Stimulated activated naive B cell treated with anti-CD40 and anti-IgM and Interleukin-4, amounts not matched to agents 10 μg/mL and 1 μg/mL and 100 μg/mL, for 72 hours (primary cell): Measurements from ENCODE around the gene PAPPA.

Source experiments
- ATAC-seq, 2 donors: fragments of 150-1000 bp; cut with Tn5 transposase; replicated peaks; 2 replicates each; pipeline ENCODE4 v1.10.0; 2021; ENCODE audit warnings: moderate library complexity in 1 of 2
- DNase-seq: peaks from one replicate; pipeline ENCODE4 v3.0.0; 2021
- H3K27ac Mint-ChIP-seq: one replicate; pipeline ENCODE4 v1.8.0; 2022; ENCODE audit warnings: mild to moderate bottlenecking, mixed read lengths
- H3K27me3 Mint-ChIP-seq, 2 donors: one replicate each; pipeline ENCODE4 v1.8.0; 2022; ENCODE audit warnings: mixed read lengths in 2 of 2
- H3K36me3 Mint-ChIP-seq, 2 donors: one replicate each; pipeline ENCODE4 v1.8.0; 2022; ENCODE audit warnings: mixed read lengths in 2 of 2, mild to moderate bottlenecking in 1 of 2
- H3K4me1 Mint-ChIP-seq, 2 donors: one replicate each; pipeline ENCODE4 v1.8.0; 2022; ENCODE audit warnings: mixed read lengths in 2 of 2, mild to moderate bottlenecking in 1 of 2
- H3K4me3 Mint-ChIP-seq, 2 donors: one replicate each; pipeline ENCODE4 v1.8.0; 2022; ENCODE audit warnings: mild to moderate bottlenecking in 2 of 2, mixed read lengths in 2 of 2, moderate library complexity in 1 of 2
- H3K9me3 Mint-ChIP-seq, 2 donors: one replicate each; pipeline ENCODE4 v1.8.0; 2022; ENCODE audit warnings: mixed read lengths in 2 of 2, mild to moderate bottlenecking in 1 of 2

PAPPA gene

GRCh38 chr9:116414374-116414773, 260.8 kb downstream of the PAPPA start:
- Mint-ChIP-seq H3K36me3 (no peaks in the 10 kb centered on the region), H3K27ac (no peak overlapping the region), H3K27me3 (no peaks in the 10 kb centered on the region), H3K4me3 (no peak overlapping the region), H3K9me3 (no peaks in the 10 kb centered on the region), H3K4me1 (peaks cover 0 to 2% of the 10 kb centered on the region in 2 donors)
- DNase-seq: no peak
- ATAC-seq: no peak

DNA sequence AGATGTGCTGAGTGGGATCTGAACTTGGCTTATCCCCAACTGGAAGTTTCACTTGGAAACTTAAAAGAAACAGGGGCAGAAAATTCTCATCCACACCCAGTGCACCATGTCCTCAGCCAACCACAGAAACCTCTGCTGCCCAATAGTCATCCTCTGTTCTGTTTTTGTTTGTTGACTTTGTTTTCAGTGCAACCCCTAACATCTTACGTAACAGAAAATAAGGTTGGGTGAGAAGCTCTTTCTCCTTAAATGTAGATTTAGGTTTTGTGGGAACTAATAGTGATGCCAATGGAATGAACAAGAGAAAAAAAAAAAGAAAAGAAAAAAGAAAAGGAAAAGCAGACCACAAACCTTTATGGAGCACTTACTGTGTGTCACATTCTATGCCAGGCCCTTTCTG, 262.8 kb downstream of the PAPPA start:
- Mint-ChIP-seq H3K36me3 (peaks cover 0 to 3% of the 10 kb centered on the region in 2 donors), H3K27ac (no peak overlapping the region), H3K4me1 (no peaks in the 10 kb centered on the region), H3K9me3 (no peaks in the 10 kb centered on the region), H3K4me3 (no peak overlapping the region), H3K27me3 (no peaks in the 10 kb centered on the region)
- ATAC-seq: no peak
- no peak for DNase-seq

DNA sequence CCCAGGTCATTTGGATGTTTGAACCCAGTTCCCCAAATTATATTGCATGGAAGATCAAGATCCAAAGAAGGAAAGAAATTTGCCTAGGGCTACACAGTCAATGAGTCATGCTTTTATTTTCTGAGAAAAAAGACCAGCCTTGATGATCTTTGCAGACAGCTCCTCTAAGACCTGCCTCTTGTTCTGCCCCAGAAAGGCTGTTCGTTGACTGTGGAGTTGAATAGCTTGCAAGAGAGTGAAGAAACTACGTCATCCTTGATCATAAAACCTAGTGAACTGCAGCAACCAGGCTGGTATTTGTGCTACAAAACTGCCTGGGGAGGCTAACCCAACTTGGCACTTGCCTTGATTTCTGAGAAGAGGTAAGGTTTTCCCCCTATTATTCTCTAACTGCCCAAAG, 263.9 kb downstream of the PAPPA start:
- H3K36me3 Mint-ChIP-seq: peaks cover 0 to 3% of the 10 kb centered on the region in 2 donors
- no peaks in the 10 kb centered on the region for H3K27me3 Mint-ChIP-seq
- ATAC-seq (no peak), DNase-seq (no peak)
- H3K9me3 Mint-ChIP-seq: no peaks in the 10 kb centered on the region
- H3K4me1 Mint-ChIP-seq: no peaks in the 10 kb centered on the region
- H3K27ac Mint-ChIP-seq: no peak overlapping the region
- no peak overlapping the region for H3K4me3 Mint-ChIP-seq

GRCh38 chr9:116419181-116419580, 265.6 kb downstream of the PAPPA start:
- no peak for DNase-seq
- Mint-ChIP-seq H3K27me3 (no peaks in the 10 kb centered on the region), H3K27ac (no peak overlapping the region), H3K9me3 (no peaks in the 10 kb centered on the region), H3K4me3 (no peak overlapping the region), H3K36me3 (peaks cover 0 to 3% of the 10 kb centered on the region in 2 donors), H3K4me1 (no peaks in the 10 kb centered on the region)
- no peak for ATAC-seq

DNA sequence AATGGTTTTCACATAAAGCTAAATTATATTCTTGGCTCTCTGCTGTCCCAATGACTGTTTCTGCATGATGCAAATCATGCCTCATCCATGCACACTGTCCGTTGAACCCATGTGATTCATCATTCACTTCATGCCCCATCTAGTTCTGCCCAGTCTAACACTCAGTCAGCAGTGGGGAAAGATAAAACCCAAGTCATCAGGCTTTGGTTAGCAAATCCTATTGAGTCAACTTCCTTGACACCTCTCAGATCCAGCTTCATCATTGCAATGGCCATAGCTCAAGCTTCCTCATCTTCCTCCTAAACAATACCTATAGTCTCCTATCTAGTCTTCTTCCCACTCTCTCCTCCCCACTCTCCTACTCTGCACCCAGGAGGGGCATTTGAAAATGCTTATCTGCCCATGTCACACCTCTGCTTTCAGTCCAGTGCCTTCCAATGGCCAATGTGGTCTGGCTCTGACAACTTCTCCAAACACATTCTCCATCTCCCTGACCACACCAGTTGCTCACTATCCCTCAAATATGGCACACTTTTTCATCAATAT, 267.5 kb downstream of the PAPPA start:
- Mint-ChIP-seq H3K4me3 (no peak overlapping the region), H3K27me3 (no peaks in the 10 kb centered on the region), H3K36me3 (peaks cover 2 to 3% of the 10 kb centered on the region in 2 donors), H3K9me3 (no peaks in the 10 kb centered on the region), H3K27ac (no peak overlapping the region), H3K4me1 (no peaks in the 10 kb centered on the region)
- no peak for ATAC-seq
- DNase-seq: no peak

- Mint-ChIP-seq H3K36me3 (peaks cover 2 to 3% of the 10 kb centered on the region in 2 donors), H3K27ac (no peak overlapping the region), H3K27me3 (no peaks in the 10 kb centered on the region), H3K9me3 (no peaks in the 10 kb centered on the region), H3K4me3 (no peak overlapping the region), H3K4me1 (no peaks in the 10 kb centered on the region)
- ATAC-seq (no peak), DNase-seq (no peak)
These were observed 268.8 kb downstream of the PAPPA start for GRCh38 chr9:116422119-116422979.

GRCh38 chr9:116423149-116423548, 269.6 kb downstream of the PAPPA start:
- Mint-ChIP-seq H3K36me3 (peaks cover 2 to 6% of the 10 kb centered on the region in 2 donors), H3K27me3 (no peaks in the 10 kb centered on the region), H3K4me1 (no peaks in the 10 kb centered on the region), H3K27ac (no peak overlapping the region), H3K9me3 (no peaks in the 10 kb centered on the region), H3K4me3 (no peak overlapping the region)
- ATAC-seq (no peak), DNase-seq (no peak)

- H3K36me3 Mint-ChIP-seq: peaks cover 2 to 3% of the 10 kb centered on the region in 2 donors
- H3K27me3 Mint-ChIP-seq: no peaks in the 10 kb centered on the region
- H3K27ac Mint-ChIP-seq: no peak overlapping the region
- ATAC-seq (no peak), DNase-seq (no peak)
- no peaks in the 10 kb centered on the region for H3K4me1 Mint-ChIP-seq
- H3K9me3 Mint-ChIP-seq: no peaks in the 10 kb centered on the region
- H3K4me3 Mint-ChIP-seq: no peak overlapping the region
These were observed 271.7 kb downstream of the PAPPA start for GRCh38 chr9:116425244-116425643.

DNA sequence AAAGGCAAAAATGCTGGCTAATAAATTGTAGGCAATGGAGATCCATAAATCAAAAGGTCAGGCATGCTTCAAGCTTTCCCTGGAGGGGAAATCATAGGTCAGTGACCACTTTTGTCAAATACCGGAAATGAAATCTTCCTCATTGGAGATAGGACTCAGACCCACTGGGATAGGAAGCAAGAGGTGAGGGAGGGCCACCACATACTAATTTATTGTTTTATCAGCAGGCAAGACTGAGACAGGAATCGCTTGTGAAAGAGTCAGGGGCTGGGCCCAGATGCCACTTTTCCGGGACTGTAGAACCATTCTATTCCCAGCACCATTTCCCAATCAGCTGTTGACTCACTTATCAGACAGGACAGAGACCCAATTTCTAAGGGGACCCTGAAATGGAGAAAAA, 277.3 kb downstream of the PAPPA start:
- no peak overlapping the region for H3K4me3 Mint-ChIP-seq
- ATAC-seq: no peak
- DNase-seq: no peak
- no peak overlapping the region for H3K27ac Mint-ChIP-seq
- no peaks in the 10 kb centered on the region for H3K4me1 Mint-ChIP-seq
- H3K27me3 Mint-ChIP-seq: no peaks in the 10 kb centered on the region
- H3K36me3 Mint-ChIP-seq: peaks cover under 1 to 3% of the 10 kb centered on the region in 2 donors
- no peaks in the 10 kb centered on the region for H3K9me3 Mint-ChIP-seq

DNA sequence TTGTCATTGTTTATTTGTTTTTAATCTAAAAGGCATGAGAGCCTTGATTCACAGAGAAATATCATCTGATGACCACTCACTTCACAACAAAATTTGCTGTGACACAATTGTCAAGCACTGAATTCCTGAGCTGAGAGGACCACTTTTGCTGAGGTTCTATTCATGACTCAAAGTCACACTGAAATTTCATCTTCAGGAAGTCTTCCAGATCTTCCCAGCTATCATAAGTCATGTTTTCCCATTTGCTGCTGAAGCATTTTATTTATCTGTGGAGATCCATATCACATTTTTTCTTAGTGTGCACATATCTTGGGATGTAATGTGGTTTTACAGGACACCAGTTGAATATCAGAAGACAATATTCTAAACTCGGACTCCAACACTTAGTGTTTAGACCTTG, 278.5 kb downstream of the PAPPA start:
- H3K4me3 Mint-ChIP-seq: no peak overlapping the region
- H3K9me3 Mint-ChIP-seq: peaks cover 0 to under 1% of the 10 kb centered on the region in 2 donors
- no peaks in the 10 kb centered on the region for H3K27me3 Mint-ChIP-seq
- DNase-seq (no peak), ATAC-seq (no peak)
- no peaks in the 10 kb centered on the region for H3K4me1 Mint-ChIP-seq
- peaks cover 0 to 3% of the 10 kb centered on the region in 2 donors for H3K36me3 Mint-ChIP-seq
- H3K27ac Mint-ChIP-seq: no peak overlapping the region

- Mint-ChIP-seq H3K36me3 (peaks cover 0 to 4% of the 10 kb centered on the region in 2 donors), H3K4me1 (no peaks in the 10 kb centered on the region), H3K9me3 (peaks cover 0 to 1% of the 10 kb centered on the region in 2 donors), H3K27me3 (no peaks in the 10 kb centered on the region), H3K27ac (no peak overlapping the region), H3K4me3 (no peak overlapping the region)
- DNase-seq (no peak), ATAC-seq (no peak)
These were observed 280.7 kb downstream of the PAPPA start for GRCh38 chr9:116434314-116434713.

DNA sequence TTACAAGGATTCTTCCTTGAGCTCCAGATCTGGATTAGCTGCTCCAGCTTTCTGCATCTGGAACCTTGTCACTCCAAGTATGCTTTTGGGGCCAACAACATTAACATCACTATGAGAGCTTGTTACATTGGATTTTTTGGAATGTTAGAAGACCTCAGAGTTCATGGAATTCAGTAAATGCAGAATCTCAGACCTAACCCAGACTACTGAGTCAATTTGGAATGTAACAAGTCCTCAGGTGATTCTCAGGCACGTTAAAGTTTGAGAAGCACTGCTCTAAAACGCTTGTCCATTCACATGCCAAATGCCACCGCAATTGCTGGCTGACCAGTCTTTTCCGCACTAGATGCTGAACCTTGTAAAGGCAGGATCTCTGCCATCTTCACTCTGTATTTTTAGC, 282.1 kb downstream of the PAPPA start:
- DNase-seq: no peak
- Mint-ChIP-seq H3K4me1 (no peaks in the 10 kb centered on the region), H3K27me3 (no peaks in the 10 kb centered on the region), H3K27ac (no peak overlapping the region), H3K9me3 (peaks cover 0 to 1% of the 10 kb centered on the region in 2 donors), H3K4me3 (no peak overlapping the region), H3K36me3 (peaks cover 5 to 8% of the 10 kb centered on the region in 2 donors)
- no peak for ATAC-seq

DNA sequence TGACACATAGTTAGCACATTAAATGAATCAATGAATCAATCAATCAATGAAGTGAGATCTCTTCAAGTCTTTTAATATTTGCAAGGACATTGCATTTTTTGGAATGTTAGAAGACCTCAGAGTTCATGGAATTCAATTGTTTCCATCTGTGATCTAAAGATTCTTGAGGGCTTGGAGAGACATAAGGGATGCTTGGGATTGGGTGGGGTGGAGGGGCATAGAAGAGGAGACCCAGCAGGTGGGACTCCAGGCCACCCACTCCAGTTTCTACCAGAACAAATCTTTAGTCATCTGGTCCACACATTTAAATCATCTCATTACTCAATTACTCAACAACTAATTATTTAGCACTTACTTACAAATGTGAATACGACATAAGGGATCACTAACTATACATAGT, 282.5 kb downstream of the PAPPA start:
- Mint-ChIP-seq H3K4me3 (no peak overlapping the region), H3K36me3 (peaks cover 6 to 9% of the 10 kb centered on the region in 2 donors), H3K4me1 (no peaks in the 10 kb centered on the region), H3K27ac (no peak overlapping the region), H3K9me3 (peaks cover 0 to 1% of the 10 kb centered on the region in 2 donors), H3K27me3 (no peaks in the 10 kb centered on the region)
- no peak for DNase-seq
- ATAC-seq: no peak

DNA sequence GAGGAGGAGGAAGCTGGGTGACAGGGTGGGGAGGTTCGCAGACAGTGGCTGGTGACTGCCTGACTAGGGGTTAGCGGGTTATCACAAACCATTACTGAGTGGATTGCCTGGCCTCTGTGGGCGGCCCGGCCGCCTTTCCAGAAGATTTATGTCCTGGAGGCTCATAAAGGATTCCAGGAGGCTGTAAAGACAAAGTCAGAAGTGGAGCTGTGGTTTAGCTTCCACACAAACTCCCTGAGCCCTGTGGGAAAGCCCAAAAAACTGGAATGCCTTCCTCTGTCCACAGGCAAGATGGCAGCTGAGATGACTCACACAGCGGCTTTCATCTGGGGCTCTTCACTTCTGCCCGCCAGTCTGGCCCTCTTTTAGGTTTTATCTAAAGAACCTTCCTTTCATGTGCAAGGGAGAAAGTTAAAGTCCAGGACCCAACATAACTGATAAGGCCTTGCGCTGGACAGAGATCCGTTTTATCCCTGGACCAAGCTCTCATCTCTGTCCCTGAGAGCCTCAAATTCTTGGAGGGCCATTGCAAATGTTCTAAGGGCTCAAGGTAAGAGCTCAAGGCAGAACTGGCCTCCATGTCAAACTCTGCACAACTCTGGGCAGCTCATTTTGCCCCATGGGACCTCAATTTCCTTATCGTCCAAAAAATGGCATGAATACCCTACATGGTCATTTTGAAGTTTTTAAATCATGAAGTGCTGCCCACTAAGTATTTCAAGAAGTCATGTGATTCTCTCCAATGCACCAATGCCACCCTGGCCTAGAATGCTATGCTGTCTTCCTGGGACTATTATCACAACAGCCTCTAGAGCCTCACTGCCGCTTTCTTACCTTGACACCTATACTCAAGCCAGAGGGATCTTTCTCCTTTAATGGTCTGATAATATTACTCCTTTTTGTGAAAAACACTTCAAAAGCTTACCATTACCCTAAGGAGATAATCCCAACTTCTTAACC, 284.1 kb downstream of the PAPPA start:
- DNase-seq (no peak), ATAC-seq (no peak)
- no peaks in the 10 kb centered on the region for H3K4me1 Mint-ChIP-seq
- peaks cover 0 to 1% of the 10 kb centered on the region in 2 donors for H3K9me3 Mint-ChIP-seq
- H3K36me3 Mint-ChIP-seq: peaks cover 6 to 13% of the 10 kb centered on the region in 2 donors
- no peak overlapping the region for H3K4me3 Mint-ChIP-seq
- H3K27ac Mint-ChIP-seq: no peak overlapping the region
- H3K27me3 Mint-ChIP-seq: no peaks in the 10 kb centered on the region
